GM12878 (cell line): ENCODE results near the gene FAM163A. TPM values are rescaled to one million over a fixed set of nuclear protein-coding genes. Genes with fewer than 3 reads are reported as not detected.

ENCODE experiments used
- ATAC-seq: fragments of 200-7000 bp; cut with Tn5 transposase; 3 replicates; pipeline ENCODE4 v1.9.1; 2020; ENCODE audit warnings: mild to moderate bottlenecking, moderate library complexity
- BruUV-seq: library from RNA; stranded (reverse); fragments of 400-500 nt; replicated peaks from 2 replicates; lab custom pipeline; 2021; lab: Mats Ljungman, UMichigan
- CTCF ChIA-PET: fragments of 300-600 bp; sonication (Branson Sonifier 250); formaldehyde crosslinking; extraction: SDS; loops from one replicate; lab custom pipeline; 2021; ENCODE audit warnings: inconsistent platforms; lab: Yijun Ruan, JAX
- POLR2A ChIA-PET: fragments of 350-600 bp; formaldehyde crosslinking; extraction: SDS; loops from one replicate; lab custom pipeline; 2021; ENCODE audit warnings: inconsistent platforms; lab: Charles Lee
- RAD21 ChIA-PET: fragments of 300-600 bp; sonication (Branson Sonifier 250); formaldehyde crosslinking; loops from one replicate; lab custom pipeline; 2023; ENCODE audit warnings: antibody characterized with exemption; ENCODE audit not compliant: unreplicated experiment; lab: Charles Lee
- SMC1A ChIA-PET: fragments of 300-600 bp; sonication (Branson Sonifier 250); formaldehyde crosslinking; loops from one replicate; lab custom pipeline; 2023; ENCODE audit not compliant: unreplicated experiment, uncharacterized antibody; lab: Charles Lee
- DNase-seq: peaks from one replicate; pipeline ENCODE4 v3.0.0-alpha.2; 2011; ENCODE audit warnings: low read depth, low spot score
- FAIRE-seq: peaks from 3 replicates; lab custom pipeline; 2011; peaks lifted over from hg19 to GRCh38; lab: Jason Lieb, UNC
- H2AFZ ChIP-seq: 2 replicates; pipeline ENCODE4 v1.6.0; 2011; ENCODE audit warnings: low read depth, low read length, control low read depth; ENCODE audit not compliant: control insufficient read depth
- H3K27ac ChIP-seq: 2 replicates; pipeline ENCODE4 v1.5.1; 2011; ENCODE audit warnings: control low read depth; ENCODE audit not compliant: control insufficient read depth, insufficient read depth
- H3K27me3 ChIP-seq, 2 experiments: replicated peaks in 1 of 2; 2 replicates each; pipeline versions ENCODE4 v1.6.0 to v1.6.1; 2011; ENCODE audit warnings: low read length in 1 of 2; ENCODE audit not compliant: control insufficient read depth in 2 of 2, insufficient read depth in 2 of 2
- H3K36me3 ChIP-seq, 2 experiments: 2 replicates each; pipeline ENCODE4 v1.5.1; 2011; ENCODE audit warnings: low read length in 1 of 2; ENCODE audit not compliant: control insufficient read depth in 2 of 2, insufficient read depth in 2 of 2
- H3K4me1 ChIP-seq: 2 replicates; pipeline ENCODE4 v1.6.1; 2011; ENCODE audit warnings: mild to moderate bottlenecking, low read length, moderate library complexity, mixed read lengths; ENCODE audit not compliant: control insufficient read depth, insufficient read depth
- H3K4me2 ChIP-seq: 2 replicates; pipeline ENCODE4 v1.6.0; 2011; ENCODE audit warnings: control low read depth; ENCODE audit not compliant: control insufficient read depth, insufficient read depth
- H3K4me3 ChIP-seq: fragments of 200-600 bp; sonication (generic); 2 replicates; pipeline ENCODE4 v1.5.1; 2016
- H3K79me2 ChIP-seq: 2 replicates; pipeline ENCODE4 v1.6.0; 2011; ENCODE audit warnings: low read length; ENCODE audit not compliant: control insufficient read depth, insufficient read depth
- H3K9ac ChIP-seq: 2 replicates; pipeline ENCODE4 v1.8.0; 2011; ENCODE audit warnings: low read length, control low read depth, mixed read lengths; ENCODE audit not compliant: control insufficient read depth, insufficient read depth
- H3K9me3 ChIP-seq: replicated peaks from 3 replicates; pipeline ENCODE4 v1.5.1; 2011; ENCODE audit warnings: mild to moderate bottlenecking, low read length; ENCODE audit not compliant: control insufficient read depth, insufficient read depth
- H4K20me1 ChIP-seq: 2 replicates; pipeline ENCODE4 v1.6.0; 2011; ENCODE audit not compliant: control insufficient read depth, insufficient read depth
- MEF2B ChIP-seq: fragments of 450-650 bp; IDR thresholded peaks from 2 replicates; pipeline ENCODE4 v1.6.1; 2018; ENCODE audit warnings: mild to moderate bottlenecking, moderate library complexity; ENCODE audit not compliant: partially characterized antibody, poor library complexity, severe bottlenecking
- MTA2 ChIP-seq: fragments of 450-650 bp; IDR thresholded peaks from 2 replicates; pipeline ENCODE4 v1.6.1; 2016; ENCODE audit warnings: low read depth, mild to moderate bottlenecking, moderate library complexity
- RELA ChIP-seq: fragments of 450-650 bp; IDR thresholded peaks from 2 replicates; pipeline ENCODE4 v1.8.0; 2014; ENCODE audit warnings: borderline replicate concordance; ENCODE audit not compliant: partially characterized antibody
- TARDBP ChIP-seq: IDR thresholded peaks from 2 replicates; pipeline ENCODE4 v1.6.1; 2016; ENCODE audit warnings: borderline replicate concordance
- ZNF592 ChIP-seq: fragments of 450-650 bp; IDR thresholded peaks from 2 replicates; pipeline ENCODE4 v1.6.1; 2017; ENCODE audit warnings: mild to moderate bottlenecking, moderate library complexity
- WGBS: methylation state at CpG from one replicate; pipeline ENCODE4 v1.1.6; 2016; ENCODE audit warnings: low lambda C conversion rate; ENCODE audit not compliant: insufficient replicate concordance, insufficient coverage; ENCODE audit errors: missing lambda C conversion rate; 5-methylcytosine and 5-hydroxymethylcytosine counted together
- in situ Hi-C: fragments of 300-500 bp; cut with MboI; formaldehyde crosslinking; loops from 9 replicates; pipeline ENCODE4 v1.14.3; 2018; ENCODE audit warnings: mixed read lengths
- intact Hi-C: fragments of 100-400 bp; cut with micrococcal nuclease; formaldehyde crosslinking; loops from one replicate; pipeline ENCODE4 v1.14.2; 2022; ENCODE audit not compliant: unreplicated experiment
- polyA plus RNA-seq, 11 experiments: library from polyadenylated mRNA; depleted of rRNA in 4 of 11; unstranded in 6 of 11; stranded (reverse) in 5 of 11; fragments of >200 nt; fragmentation: Nextera tagmentation in 4 of 11; fragmentation: Illumina TruSeq in 1 of 11; extraction: Ambion mirVana in 4 of 11; extraction: Trizol in 1 of 11; gene quantifications; 1 replicate in 1 of 11; 2 replicates in 10 of 11; pipeline versions ENCODE4 v1.2.1 to v1.2.3, GENCODE V29; 2011 to 2016; ENCODE audit warnings: inconsistent platforms in 2 of 11, missing spikeins in 2 of 11, low read depth in 1 of 11
- total RNA-seq, 4 experiments: library from RNA; depleted of rRNA in 3 of 4; stranded (reverse); fragments of >200 nt in 3 of 4; fragmentation: Illumina TruSeq in 1 of 4; extraction: Trizol in 1 of 4; gene quantifications; 2 replicates each; pipeline versions ENCODE4 v1.2.1 to v1.2.3, GENCODE V29; 2013 to 2021

FAM163A gene
- total and polyA plus RNA-seq, 10 of the 15 experiments (the other 5 are each of a cell fraction or from before 2014, with no cell fraction given), result not detected

GRCh38 chr1:179826626-179827280, 83.7 kb downstream of the FAM163A start:
- Histone ChIP-seq H4K20me1 (no peaks in the 10 kb centered on the region), H3K79me2 (no peaks in the 10 kb centered on the region), H3K4me2 (no peak overlapping the region), H2AFZ (no peak overlapping the region), H3K9me3 (no peaks in the 10 kb centered on the region), H3K9ac (no peak overlapping the region), H3K36me3 (no peaks in the 10 kb centered on the region)
- SMC1A ChIA-PET, result interaction anchor here (0.6 to 1.4 kb wide), 3 partner anchors 16 to 28 kb away, joined by 3 read pairs; no protein-coding TSS in a partner anchor
- WGBS, result 64% methylated on average over 7 of the region's 7 CpGs
- ATAC-seq (peak; percentile 56), FAIRE-seq (no peak)
- CTCF ChIA-PET, result interaction anchor here (1.7 to 4.7 kb wide), 2 partner anchors 12 to 18 kb away, joined by 7 to 33 read pairs; no protein-coding TSS in a partner anchor
- intact Hi-C loops, result no loop called here
- BruUV-seq, result no TSS peak
- TF ChIP-seq ZNF592, result no peak
- TF ChIP-seq TARDBP, result no peak
- TF ChIP-seq MEF2B, result no peak
- no peak for TF ChIP-seq MTA2
- TF ChIP-seq RELA, result no peak
- TF ChIP-seq, all 136 proteins: peak for 0
- in situ Hi-C loops, result no loop called here
- Histone ChIP-seq H3K4me3 (no peak overlapping the region), H3K27me3 (no peaks in the 10 kb centered on the region; a peak in 1 of 4 replicates), H3K27ac (no peak overlapping the region), H3K4me1 (peaks cover 1% of the 10 kb centered on the region; the same call in 1 of the 2 replicates)
- POLR2A ChIA-PET, result no interaction called here
- DNase-seq, result no peak
- RAD21 ChIA-PET, result interaction anchor here (1.7 kb wide), 1 partner anchor 12 kb away, joined by 10 read pairs; no protein-coding TSS in a partner anchor
